HG03469 (cell line): ENCODE results near the gene TMEM50A.
"Not testable (repeated sequence)": the region's sequence is repeated elsewhere in the genome, so short reads cannot be mapped to it uniquely, and the experiment has no call there.

Experiments used
- ATAC-seq: cut with Tn5 transposase; IDR thresholded peaks from one replicate; pipeline ENCODE4 v1.9.1; 2021; ENCODE audit warnings: mild to moderate bottlenecking, moderate library complexity, moderate number of reproducible peaks; ENCODE audit not compliant: unreplicated experiment

The TMEM50A gene

DNA sequence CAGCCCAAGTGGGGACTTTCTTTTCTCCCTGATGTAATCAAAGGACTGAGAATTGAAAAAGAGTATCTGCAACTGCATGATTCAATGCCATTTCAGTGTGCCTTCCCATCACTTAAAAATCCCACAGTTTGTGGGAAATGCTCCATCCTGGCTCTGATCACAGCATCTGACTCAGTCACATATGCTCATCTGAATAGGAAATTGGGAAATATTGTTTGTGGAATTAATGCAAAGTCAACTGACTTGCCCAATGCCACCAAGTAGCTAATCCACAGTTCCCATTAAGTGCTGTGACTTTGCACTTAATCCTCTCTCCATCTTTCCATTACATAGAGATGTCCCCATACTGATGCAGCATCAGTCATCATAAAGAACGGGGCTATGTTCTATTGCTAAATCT is 45.0 kb downstream of the TMEM50A start:
- ATAC-seq = not testable (repeated sequence)

DNA sequence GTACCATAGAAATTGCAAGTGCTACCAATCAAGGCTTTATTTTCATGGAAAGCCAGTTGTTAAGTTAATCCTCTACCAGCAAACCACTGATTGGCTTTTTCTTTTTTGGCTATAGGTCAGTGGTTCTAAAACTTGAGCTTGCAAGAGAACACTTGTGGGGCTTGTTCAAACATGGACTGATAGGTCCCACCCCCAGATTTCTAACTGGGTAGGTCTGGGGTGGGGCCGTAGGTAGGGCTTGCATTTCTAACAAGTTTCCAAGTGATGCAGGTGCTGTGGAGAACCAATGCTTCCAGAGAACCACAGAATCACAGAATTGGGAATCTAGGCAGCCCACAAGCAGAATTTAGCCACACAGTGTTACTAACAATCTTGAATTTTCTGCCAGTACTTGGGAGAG is 45.7 kb downstream of the TMEM50A start:
- not testable (repeated sequence) for ATAC-seq

DNA sequence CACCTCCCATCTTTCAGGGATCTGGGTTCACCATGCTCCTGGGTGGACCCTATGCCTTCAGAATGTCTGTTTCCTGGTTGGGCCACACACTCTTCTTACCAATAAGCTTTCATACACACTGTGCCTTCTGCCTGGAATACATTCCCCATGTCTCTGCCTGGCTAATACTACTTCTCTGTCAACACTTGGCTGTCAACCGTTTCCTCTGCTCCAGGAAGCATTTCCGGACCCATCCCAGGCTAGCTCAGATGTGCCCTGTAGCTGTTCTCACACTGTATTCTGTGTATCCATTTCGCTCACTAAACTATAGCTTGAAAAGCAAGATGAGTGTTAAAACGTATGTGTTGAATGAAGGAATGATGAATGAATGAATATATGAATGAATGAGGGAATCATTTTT is 49.0 kb downstream of the TMEM50A start:
- not testable (repeated sequence) for ATAC-seq

DNA sequence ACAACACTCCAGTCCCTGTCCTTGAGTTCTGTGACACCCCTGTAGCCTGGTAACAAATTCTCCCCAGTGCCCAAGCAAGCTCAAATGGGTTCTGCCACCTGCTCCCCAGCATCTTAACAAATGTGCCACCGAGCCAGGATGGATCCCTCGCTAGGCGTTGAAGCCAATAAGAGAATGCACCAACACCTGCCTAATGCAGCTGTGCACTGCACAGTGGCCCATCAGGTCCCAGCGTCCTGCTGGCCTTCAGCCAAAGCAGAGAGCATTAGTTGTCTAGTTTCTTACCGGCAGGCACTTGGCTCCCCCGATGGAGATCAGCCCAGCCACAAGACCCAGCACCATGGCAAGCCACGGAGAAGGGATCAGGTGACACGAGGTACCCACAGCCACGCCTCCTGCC is 50.6 kb downstream of the TMEM50A start:
- not testable (repeated sequence) for ATAC-seq

DNA sequence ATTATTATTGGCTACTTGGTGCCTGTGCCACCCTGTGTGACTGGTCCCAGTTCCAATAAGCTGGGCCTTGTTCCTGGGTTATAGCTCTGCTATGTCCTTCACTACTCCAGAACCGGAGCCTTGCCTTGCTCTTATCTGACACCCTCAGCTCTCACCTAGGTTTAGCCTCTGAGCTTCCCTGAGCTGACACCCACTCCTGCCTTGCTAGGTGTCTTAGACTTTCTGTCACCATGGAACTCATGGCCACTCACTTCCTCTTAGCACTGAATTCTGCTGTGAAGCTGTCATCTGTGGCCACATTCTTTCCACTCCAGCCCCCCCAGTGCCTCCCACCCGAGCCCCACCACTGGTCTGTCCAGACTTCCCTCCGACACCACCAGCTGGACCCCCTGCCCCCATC is 51.6 kb downstream of the TMEM50A start:
- not testable (repeated sequence) for ATAC-seq

DNA sequence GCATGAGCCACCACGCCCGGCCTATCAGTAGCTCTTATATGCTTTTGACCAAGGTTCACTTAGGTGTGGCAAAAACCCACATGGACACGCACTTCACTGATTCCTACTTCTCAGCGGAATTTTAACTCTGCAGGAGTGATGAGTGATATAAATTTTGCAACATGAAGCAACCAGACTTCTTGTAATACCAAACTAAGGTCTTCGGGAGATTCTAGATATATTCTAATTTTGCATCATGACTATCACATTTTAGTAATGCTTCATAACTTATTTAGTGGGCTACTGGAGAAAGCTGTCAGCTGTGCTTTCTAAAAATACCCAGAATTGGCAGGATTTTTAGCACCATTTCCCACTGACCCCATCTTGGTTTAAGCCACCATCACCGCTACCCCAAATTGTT is 54.7 kb downstream of the TMEM50A start:
- ATAC-seq = no peak

DNA sequence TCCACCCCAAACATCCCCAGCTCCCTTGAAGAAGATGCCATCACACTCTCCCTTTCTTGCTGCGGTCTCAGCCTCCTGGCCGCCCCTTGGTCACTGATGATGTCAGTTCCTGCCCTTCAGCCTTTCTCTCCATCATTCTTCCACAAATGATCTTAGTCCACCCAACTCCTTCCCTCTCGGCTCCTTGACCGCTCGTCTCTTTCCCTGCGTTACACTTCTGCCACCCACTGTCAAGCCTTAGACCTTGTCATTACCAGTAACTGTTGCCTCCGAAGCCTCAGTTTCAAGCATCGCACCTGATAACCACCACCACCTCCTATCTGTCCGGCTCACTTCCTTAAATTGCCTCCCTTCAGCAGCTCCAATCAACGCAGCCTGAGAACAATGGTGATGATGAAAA is 59.4 kb downstream of the TMEM50A start:
- ATAC-seq = not testable (repeated sequence)

DNA sequence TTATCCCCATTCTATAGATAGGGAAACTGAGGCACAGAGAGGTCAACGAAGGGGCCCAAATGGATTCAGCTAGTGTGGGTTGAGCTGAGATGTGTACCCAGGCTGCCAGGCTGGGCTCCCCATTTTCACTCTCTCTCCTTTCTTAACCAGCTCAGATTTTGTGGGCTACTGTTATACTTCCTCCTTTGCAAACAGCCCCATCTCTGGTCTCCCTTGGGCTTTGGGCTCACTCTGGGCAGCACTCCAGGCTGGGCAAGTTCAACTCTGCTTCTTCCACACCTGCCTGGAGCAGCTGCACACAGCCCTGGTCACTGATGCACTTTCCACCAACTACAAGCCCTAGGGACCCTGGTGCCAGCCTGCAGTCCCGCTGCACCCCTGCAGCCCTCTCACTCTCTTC is 59.9 kb downstream of the TMEM50A start:
- not testable (repeated sequence) for ATAC-seq

DNA sequence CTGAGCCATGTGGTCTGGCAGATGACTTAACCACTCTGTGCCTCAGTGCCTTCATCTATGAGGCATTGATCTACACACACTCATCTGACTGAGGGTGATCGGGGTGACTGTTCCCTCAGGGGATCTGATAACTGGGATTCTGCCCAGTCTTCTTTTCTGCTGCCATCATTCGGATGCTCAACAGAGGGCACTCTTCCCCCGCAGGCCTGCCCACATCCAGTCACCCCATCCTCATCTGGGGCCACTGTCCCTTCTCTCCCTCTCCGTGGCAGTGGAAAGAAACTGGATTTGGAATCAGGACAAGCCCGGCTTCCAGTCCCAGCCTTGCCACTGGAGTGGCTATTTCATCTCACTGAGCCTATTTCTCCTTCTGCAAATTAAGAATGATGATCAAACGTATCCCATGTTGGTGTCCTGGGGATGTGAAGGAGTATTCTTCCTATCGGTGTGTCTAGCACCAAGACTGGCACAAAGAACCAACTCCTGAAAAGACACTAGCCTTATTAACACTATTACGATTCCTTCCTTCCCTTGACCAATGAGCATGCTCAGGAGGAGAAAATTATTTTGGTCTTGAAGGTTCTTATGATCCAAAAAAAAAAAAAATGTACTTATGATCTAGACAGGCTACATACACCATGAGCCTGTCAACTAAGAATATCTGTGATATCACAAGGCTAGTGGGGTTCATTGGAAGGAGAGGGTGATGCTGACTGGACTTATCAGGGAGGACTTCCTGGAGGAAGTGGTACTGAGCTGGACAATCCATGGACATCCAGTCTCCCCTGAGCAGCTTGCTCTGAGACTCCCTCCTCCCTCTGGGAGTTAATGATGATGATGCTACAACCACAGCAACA is 65.0 kb downstream of the TMEM50A start:
- ATAC-seq = not testable (repeated sequence)

DNA sequence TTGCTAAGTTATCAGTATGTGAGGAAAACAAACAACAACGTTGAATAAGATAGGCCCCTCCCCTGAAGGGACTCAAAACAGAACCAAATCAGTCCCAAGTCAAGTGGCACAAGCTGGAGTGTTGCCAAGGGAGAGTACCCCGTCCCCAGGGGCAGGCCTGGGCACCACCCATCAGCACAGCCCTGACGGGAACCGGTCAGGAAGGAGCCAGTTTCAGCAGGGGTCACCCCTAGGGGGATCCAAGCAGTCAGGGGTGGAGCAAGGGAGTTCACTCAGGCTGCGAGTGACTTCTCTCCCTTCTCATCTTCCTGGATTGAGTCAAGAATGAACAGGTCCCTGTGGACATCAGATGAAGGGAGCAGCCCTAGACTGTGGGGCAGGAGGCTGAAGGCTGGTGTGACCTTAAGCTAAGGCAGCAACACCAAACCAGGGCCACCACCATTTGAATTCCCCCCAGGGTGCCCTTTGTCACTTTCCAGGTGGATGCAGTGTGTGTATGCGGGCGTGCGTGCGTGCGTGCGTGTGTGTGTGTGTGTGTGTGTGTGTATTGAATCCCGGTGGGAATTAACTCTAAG is 67.7 kb downstream of the TMEM50A start:
- not testable (repeated sequence) for ATAC-seq

DNA sequence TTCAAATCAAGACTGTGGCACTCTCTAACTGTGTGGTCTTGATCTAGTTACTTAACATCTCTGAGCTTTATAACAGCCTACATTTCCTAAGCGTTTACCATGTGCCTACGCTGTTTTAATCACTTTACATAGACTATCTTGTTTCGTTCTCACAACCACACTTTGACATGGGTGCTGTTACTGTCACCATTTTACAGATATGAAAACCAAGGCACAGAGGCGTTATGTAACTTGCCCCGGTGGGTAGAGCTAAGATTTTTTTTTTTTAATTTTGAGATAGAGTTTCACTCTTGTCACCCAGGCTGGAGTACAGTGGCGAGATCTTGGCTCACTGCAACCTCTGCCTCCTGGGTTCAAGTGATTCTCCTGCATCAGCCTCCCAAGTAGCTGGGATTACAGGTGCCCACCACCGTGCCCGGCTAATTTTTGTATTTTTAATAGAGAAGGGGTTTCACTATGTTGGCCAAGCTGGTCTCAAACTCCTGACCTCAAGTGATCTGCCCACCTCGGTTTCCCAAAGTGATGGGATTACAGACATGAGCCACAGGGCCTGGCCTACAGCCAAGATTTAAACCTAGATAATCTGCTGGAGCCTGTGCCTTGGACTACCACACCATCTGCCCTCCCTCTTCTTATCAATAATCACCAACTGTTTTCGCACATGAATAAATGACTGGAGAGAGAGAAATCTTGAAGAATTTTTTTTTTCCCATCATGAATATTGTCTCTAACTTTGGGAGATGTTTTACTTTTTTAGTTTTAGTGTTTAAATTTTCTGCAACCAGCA is 71.7 kb downstream of the TMEM50A start:
- ATAC-seq = not testable (repeated sequence)
